ENCODE data around the gene GLDC.
A peak's percentile ranks its signal among the peaks of the same experiment; 100 is the strongest.
"Not testable (repeated sequence)": the region's sequence is repeated elsewhere in the genome, so short reads cannot be mapped to it uniquely, and the experiment has no call there.

The GLDC gene

DNA sequence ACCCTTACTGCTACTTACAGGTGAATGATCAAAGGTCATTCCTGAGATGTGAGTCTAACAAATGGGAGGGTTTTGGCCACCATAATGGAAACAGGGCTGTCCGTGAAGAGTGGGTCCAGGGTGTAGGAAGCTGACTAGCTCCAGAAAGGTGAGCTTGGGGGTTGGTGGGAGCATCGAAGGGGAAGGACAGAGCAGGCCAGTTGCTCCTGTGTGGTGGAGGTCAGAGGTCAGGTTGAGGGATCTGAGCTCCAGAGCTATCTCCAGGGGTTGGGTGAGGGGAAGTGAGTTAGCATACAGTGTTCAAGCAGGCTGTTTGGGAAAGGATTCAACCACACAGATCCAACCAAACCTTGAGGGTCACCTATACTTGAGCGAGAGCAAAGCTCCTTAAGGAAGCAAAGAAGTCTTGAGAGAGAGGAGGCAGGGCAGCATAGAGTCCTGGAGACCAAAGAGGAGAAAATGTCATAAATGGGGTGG is 18.7 kb upstream of the GLDC start:
- no peak for DNase-seq (ENCODE audit: low spot score)

DNA sequence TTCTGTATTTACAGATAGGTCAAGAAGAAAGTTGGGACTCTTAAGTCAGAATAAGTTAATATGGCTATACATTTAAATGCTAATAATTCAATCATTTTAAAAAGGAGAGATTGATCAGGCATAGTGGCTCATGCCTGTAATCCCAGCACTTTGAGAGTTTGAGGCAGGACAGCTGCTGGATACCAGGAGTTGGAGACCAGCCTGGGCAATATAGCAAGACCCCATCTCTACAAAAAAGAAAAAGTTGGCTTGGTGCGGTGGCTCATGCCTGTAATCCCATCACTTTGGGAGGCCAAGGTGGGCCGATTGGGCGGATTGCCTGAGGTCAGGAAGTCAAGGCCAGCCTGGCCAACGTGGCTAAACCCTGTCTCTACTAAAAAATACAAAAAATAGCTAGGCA is 15.0 kb upstream of the GLDC start:
- DNase-seq (ENCODE audit: low spot score) = no peak

DNA sequence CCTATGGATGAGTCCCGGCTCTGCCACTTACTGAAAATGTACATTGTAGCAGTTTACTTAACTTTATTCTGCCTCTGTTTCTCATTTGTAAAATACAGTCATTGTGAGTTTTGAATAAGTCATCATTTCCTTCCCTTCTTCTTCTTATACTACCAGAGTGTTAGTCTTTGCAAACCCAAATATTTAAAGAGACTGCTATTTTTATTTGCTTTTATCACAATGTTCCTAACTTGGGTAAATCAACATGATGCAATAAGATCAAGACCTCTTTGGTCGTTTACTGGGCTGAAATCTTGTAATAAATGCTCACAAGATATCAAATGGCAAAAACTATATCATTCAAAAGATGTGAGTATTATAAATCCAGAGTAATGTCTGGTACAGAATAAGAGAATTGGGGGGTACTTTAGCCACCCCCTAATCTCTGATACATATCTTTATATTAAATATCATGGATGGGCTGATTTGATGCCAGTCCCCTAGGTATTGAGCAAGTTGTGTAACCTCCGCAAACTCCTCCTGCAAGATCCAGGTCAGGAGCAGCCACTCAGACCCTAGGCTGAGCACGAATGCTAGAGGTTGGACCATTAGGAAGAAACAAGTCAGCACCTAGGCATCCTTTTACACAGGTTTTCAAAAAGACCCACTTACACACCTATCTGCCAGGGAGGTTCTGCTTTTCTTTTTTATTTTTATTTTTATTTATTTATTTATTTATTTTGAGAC is 13.3 kb upstream of the GLDC start:
- DNase-seq (ENCODE audit: low spot score) = no peak

DNA sequence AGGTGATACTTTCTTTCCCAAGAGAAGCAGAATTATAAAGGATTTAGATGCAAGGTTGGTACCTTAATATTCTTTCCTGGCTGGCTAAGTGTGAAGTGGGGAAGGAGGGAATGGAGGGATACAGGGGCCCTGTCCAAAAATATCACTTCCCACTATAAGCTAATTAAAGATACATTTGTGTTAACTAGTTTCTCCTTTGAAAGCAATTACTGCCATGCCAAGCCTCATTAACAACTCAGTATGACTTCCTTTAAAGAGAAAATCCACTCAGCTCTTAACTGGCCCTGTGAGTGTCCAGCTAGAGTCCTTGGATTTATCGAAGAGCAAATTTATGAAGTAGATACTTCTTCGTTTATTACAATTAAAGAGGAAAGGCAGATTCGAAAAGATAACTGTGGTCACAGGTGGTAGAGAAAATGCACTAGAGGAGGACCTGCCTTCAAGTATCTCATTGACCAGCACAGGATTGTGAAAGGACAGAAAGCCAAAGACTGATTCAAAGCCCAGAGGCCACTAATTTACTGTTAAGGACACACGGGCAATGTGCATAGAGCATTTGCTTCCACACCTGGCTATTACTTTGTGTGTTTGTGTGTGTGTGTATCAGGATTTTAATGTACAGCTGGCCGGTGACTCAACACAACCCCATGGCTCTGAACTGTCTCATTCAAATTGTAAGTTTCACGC is 11.2 kb upstream of the GLDC start:
- DNase-seq (ENCODE audit: low spot score) = no peak

DNA sequence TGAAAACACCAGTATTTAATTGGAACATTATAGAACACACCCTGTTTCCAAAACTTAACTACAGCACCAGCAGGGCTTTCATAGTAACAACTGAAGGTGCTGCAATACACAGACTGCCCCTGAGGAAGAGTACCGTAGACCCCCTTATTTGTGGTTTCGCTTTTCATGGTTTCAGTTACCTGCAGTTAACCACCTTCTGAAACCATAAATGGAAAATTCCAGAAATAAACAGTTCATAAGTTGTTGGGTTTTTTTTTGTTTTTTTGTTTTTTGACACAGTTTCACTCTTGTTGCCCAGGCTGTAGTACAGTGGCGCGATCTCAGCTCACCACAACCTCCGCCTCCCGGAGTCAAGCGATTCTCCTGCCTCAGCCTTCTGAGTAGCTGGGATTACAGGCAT is 9.5 kb upstream of the GLDC start:
- DNase-seq (ENCODE audit: low spot score) = no peak

DNA sequence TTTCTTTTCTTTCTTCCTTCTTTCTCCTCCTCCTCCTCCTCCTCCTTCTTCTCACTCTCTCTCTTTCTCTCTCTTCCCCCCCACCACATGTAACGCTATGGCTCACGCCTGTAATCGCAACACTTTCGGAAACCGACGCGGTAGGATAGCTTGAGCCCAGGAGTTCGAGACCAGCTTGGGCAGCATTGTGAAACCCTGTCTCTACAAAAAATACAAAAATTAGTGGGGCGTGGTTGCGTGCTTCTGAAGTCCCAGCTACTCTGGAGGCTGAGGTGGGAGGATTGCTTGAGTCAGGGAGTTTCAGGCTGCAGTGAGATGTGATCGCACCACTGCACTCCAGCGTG is 736 bp upstream of the GLDC start:
- DNase-seq (ENCODE audit: low spot score) = no peak

DNA sequence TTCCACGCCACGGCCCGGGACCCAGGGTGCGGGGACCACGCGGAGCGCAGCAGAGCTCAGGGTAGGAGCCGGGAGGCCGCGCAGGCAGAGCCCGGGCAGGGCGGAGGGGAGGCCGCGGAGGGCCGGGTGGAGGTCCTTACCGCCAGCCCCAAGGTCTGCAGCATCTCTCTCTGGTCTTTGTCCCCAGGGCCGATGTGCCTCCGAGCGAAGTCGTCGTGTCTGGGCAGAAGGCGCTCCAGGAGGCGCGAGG is 499 bp downstream of the GLDC start:
- DNase-seq (ENCODE audit: low spot score) = peak; percentile 38

DNA sequence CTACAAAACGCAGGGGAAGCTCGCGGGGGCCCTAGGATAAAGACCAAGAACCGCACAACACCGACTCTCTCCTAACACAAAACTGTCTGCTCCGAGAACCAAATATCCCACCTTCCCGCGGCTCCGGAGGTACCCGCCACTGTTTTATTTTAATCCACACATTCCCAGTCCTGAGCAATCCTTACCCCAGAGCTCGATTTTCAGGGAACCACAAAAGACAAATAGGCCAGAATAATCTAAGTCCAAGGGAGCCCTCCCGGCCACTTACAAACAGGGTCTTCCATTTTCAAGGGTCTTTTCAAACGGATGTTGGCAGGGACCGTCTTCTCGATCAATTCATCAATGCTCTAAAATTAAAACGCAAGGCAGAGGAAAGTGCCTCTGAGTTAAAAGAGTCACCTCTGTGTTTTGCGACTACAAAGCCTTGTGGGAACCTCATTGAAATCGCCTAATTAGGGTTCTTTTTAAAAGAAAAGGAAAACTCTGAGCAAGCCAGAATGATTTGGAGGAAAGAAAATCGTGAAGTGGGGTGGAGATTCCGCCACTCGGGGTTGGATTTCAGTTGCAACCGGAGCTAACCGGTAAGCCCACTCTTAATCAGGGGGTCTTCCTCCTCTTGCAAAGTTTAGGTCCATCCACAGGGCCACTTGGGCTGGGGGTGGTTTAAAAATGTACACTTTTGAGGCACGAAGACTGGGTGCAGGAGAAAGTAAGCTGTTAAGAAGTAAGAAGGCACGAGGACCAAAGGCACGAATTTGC is 1.0 kb downstream of the GLDC start:
- DNase-seq (ENCODE audit: low spot score) = no peak

DNA sequence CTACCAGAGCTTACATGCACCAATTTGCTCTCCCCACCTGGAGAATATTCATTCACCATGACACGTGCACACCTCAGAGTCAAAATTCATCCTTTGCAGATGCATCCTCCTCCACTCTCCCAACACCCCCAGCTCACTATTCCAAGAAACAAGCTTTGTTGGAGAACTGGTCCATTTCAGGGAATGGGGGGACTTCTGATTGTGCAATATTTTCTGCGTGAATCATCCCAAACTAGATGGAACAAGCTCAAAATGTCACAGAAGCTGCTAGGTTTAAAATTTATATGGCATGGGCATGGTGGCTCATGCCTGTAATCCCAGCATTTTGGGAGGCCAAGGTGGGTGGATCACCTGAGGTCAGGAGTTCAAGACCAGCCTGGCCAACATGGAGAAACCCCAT is 3.6 kb downstream of the GLDC start:
- no peak for DNase-seq (ENCODE audit: low spot score)

DNA sequence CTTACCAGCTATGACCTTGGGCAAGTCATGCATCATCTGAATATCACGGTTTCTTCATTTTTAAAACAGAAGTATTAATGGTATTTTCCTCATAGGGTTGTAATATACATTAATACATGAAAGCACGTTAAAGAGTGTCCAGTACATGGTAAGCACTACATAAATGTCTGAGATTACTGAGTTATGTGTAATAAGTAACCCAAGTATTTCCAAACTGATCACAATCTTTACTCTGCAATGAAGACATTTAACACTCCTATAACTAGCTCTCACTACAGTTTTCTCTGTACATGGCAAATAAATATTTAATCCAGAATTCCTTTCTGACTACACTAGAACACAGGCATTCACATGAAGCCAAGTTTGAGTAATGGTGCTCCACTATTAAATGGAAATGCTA is 4.0 kb downstream of the GLDC start:
- no peak for DNase-seq (ENCODE audit: low spot score)

DNA sequence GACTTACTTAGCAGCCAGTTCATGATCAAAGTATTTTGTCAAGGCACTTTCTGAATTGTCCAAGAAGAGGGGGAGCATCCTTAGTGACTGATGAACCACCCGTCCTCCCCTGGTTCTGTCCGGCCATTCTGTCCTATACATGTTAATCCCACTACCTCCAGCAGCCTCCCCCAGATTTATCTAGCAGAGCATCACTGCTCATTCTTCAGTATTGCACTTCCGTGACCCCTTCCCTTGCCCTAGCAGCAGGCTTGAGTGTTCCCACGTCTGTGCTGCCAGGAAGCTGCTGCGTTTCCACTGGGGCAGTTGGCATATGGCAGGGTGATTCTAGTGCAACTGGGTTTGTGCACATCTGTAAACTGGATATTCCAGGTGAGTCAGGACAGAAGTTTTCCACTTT is 4.5 kb downstream of the GLDC start:
- DNase-seq (ENCODE audit: low spot score) = no peak

DNA sequence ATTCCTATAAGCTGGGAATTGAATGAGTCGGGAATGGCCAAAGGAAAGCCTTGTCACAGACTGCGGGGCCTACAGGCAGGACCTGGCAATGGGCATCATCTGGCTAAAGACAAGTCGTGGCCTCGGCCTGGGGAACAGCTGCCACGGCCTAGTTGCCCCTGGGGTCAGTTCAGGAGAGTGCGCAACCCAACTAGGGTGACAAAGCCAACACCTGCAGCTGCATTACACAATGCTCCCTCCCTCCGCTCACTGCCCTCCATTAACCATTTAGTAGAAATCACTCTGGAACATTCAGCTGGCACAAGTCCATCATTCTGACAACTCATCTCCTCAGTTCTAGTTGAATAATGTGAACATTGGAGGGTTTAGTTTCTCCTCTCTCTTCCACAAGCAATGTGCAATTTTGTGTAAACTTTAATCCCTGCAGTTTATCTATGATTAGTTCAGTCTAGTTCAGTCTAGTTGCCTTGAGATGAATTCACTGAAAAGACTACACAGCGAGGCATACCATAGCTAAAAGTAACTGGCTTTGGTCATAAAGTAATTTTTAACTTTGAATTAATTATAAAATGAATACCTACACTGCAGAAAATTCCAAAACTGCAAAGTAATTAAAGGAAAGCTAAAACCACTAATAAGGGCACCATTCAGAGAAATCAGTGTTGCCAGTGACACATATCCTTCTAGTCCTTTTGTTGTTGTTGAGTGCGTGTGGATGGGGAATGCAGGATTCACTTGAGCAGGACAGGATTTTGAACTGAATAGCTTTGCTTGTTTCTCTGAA is 5.1 kb downstream of the GLDC start:
- no peak for DNase-seq (ENCODE audit: low spot score)

DNA sequence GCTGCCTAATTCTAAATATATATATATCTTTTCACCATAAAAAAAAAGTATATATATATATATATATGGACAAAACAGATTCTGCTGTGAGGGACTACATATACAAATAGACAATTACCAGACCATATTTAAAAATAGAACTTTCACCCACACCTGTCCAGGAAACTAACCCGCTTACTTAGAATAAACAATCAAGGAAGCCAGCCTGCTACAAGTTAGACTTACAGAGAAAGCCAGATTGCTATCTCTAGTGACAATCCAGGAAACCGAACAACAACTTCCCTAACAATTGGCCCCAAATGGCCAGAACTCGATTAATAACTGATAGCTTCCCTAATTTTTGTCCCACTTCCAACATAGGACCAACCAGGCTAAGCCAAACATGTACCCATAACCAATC is 5.9 kb downstream of the GLDC start:
- no peak for DNase-seq (ENCODE audit: low spot score)

DNA sequence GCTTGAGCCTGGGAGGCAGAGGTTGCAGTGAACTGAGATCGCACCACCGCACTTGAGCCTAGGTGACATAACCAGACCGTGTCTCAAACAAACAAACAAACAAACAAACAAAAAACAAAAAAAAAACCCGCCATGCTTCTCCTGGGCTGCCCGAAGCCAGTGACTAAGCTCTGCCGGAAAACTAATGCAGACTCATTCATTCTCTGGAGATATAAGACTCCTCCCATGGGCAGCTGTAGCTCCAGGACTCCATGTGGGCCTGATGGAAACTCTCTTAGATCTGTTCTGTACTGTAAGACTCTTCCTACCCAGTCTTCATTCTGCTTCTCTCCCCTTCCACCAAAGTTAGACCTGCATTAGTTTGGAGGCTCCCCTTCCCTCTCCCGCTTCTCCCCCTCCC is 11.1 kb downstream of the GLDC start:
- no peak for DNase-seq (ENCODE audit: low spot score)

DNA sequence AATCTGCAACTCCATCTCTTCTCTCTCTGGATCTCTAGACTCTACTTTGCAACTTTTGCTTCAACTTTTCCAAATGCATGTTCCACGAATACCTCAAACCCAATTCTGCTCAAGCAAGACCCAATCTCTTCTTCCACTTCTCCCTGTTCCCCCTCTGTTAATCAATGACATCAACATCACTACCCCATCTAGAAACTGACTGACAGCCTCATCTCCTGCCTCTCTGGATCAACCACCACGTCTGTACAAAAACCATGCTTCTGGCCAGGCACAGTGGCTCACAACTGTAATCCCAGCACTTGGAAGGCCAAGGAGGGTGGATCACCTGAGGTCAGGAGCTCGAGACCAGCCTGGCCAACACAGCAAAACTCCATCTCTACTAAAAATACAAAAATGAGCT is 12.2 kb downstream of the GLDC start:
- no peak for DNase-seq (ENCODE audit: low spot score)

DNA sequence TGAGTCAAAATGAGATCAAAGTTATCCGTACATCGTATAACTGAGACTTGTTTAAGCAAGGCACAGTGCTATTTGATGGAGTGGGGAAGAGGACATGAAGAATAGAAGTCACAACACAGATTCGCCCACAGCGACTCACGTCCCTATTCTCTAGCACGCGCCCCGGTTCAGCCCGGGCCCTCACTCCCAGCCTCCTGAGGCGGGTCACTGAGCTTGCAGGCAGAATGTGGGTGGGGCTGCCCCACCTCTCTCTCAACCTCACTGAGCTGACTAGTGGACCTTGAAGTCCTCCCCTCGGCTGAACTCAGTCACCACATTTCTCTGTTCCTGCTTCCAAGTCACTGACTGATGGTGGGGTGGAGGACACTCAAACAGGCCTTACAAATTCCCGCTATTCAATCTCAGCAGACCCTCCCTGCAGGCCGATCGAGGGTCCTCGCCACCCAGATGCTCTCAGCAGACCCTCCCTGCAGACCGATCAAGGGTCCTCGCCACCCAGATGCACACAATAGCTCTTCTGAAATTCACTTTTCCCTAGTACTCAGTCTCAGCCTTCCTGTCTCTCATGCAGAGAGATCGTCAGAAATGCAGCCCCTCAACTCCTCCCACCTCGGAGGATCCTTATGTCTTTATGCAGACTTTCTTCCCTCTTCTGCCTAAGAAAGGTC is 12.9 kb downstream of the GLDC start:
- DNase-seq (ENCODE audit: low spot score) = peak; percentile 80

DNA sequence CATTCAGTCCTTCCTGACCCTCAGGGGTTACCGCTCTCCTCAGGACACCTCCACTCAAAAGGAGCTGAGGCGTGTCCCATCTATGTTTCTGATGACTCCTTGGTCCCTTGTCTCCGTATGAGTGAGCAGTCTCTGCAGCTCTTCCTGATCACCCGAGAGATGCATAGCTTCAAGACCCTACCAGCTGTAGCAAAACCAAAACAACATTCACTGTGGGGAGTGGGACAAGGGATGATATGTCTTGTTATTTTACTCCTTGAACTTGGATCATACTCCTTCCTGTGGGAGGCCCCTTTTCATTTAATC is 14.4 kb downstream of the GLDC start:
- DNase-seq (ENCODE audit: low spot score) = no peak

DNA sequence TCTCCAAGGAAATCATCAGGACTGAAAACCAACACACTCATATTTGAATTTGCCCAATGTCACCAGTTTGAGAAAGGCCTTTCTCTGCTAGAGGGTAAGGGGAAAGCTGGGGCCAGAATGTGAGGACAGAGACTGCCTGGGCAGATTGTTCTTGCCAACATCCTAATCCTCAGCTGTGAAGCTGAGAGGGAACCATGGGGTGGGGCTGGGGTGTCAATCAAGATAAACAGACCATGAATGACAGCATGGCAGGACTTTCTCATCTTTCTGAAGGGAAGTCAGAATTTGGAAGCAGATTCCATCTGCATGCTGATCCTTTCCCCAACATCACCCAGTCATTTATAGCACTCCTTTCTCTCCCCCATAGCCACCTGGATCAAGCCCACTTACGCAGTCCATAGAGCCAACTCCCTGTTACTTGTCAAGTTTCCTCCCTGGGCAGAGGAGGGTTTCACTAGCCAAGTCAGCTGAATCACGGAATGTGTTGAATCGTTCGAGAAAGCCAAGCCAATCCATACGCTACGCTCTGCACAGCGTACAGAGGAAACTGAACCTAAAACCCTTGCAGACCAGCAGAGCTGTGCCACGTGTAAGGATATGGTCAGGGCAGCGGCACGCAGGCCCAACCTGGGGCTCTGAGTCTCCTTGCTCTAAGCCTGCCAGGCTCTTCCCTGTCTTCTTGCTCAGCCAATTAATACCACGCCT is 14.9 kb downstream of the GLDC start:
- no peak for DNase-seq (ENCODE audit: low spot score)

DNA sequence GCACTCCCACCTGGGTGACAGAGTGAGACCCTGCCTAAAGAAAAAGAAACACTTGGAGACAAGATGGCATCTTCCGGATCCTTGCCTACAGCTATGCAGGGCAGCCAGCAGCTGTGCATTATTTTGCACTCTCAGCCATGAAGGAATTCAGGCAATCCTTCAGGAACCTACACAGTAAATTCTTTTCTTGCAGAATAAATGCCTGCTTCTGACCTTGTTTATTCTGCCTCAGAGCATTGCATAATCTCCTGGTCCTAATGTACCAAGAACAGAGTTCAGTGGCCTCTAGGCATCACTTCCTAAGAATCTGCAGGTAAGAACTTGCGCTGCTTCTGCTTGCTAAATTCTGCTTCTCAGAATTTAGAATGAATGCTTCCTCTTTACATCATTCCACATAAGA is 16.8 kb downstream of the GLDC start:
- DNase-seq (ENCODE audit: low spot score) = no peak

DNA sequence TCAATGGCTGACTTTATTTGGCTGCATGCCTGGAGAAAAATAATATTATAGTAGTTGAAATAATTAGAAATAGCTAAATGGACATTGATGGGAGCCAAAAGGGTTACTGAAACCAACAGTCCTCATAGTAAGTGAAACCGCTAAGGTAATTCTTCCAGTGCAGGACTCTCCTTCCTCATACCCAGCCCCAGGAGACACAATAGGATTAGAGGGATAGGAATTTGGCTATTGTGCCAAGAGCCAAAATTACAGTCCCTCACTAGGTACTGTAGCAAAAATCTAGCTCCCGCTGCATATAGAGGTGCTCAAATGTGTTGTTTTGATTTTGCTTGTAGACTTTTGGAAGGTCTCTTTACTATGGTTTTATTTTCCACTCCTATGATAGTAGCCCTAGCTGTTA is 20.2 kb downstream of the GLDC start:
- DNase-seq (ENCODE audit: low spot score) = no peak

DNA sequence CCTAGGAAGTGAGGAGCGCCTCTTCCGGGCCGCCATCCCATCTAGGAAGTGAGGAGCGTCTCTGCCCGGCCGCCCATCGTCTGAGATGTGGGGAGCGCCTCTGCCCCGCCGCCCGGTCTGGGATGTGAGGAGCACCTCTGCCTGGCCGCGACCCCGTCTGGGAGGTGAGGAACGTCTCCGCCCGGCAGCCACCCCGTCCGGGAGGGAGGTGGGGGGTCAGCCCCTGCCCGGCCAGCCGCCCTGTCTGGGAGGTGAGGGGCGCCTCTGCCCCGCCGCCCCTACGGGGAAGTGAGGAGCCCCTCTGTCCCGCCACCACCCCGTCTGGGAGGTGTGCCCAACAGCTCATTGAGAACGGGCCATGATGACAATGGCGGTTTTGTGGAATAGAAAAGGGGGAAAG is 22.7 kb downstream of the GLDC start:
- DNase-seq (ENCODE audit: low spot score) = not testable (repeated sequence)

DNA sequence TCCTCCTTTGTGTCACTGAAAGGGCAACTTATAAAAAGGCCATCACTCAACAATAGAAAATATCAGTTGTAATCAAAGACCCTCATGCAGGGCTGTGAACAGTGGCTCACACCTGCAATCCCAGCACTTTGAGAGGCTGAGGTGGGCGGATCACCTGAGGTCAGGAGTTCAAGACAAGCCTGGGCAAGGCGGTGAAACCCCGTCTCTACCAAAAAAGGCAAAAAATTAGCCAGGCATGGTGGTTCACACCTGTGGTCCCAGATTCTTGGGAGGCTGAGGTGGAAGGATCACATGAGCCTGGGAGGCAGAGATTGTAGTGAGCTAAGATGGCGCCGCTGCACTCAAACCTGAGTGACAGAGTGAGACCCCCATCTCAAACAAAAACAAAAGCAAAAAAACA is 24.7 kb downstream of the GLDC start:
- DNase-seq (ENCODE audit: low spot score) = no peak
